ENCODE measurements around the gene EMILIN2.

- TF ChIP-seq CTCF (IDR thresholded peaks at IDR 0.05), result no peak
- no peak for TF ChIP-seq POLR2A (IDR thresholded peaks at IDR 0.05)
Observed at GRCh38 chr18:2851771-2852170, 5.0 kb downstream of the EMILIN2 start.

Data from prostate gland (tissue), 2 donors.